ENCODE data around the gene CAMSAP2.
A peak's percentile ranks its signal among the peaks of the same experiment; 100 is the strongest.

CAMSAP2 gene

GRCh38 chr1:200877010-200877409, 138.3 kb downstream of the CAMSAP2 start:
- DNase-seq (ENCODE audit: low read depth in 1 of 2, low spot score in 1 of 2), result no peak

GRCh38 chr1:200877839-200878551, 139.3 kb downstream of the CAMSAP2 start:
- DNase-seq (ENCODE audit: low read depth in 1 of 2, low spot score in 1 of 2), result peak in 1 of 2 donors; percentile 33

- no peak for DNase-seq (ENCODE audit: low read depth in 1 of 2, low spot score in 1 of 2)
Measured at GRCh38 chr1:200880212-200880611, 141.5 kb downstream of the CAMSAP2 start.

GRCh38 chr1:200883118-200883517, 144.4 kb downstream of the CAMSAP2 start:
- DNase-seq (ENCODE audit: low read depth in 1 of 2, low spot score in 1 of 2), result no peak

- no peak for DNase-seq (ENCODE audit: low read depth in 1 of 2, low spot score in 1 of 2)
Measured at GRCh38 chr1:200885623-200886402, 147.1 kb downstream of the CAMSAP2 start.

GRCh38 chr1:200886594-200886993, 147.9 kb downstream of the CAMSAP2 start:
- no peak for DNase-seq (ENCODE audit: low read depth in 1 of 2, low spot score in 1 of 2)

GRCh38 chr1:200887036-200887435, 148.3 kb downstream of the CAMSAP2 start:
- no peak for DNase-seq (ENCODE audit: low read depth in 1 of 2, low spot score in 1 of 2)

GRCh38 chr1:200887772-200888348, 149.2 kb downstream of the CAMSAP2 start:
- DNase-seq (ENCODE audit: low read depth in 1 of 2, low spot score in 1 of 2), result no peak

GRCh38 chr1:200888349-200888838, 149.7 kb downstream of the CAMSAP2 start:
- peak; percentile 38 to 43 for DNase-seq (ENCODE audit: low read depth in 1 of 2, low spot score in 1 of 2)

- DNase-seq (ENCODE audit: low read depth in 1 of 2, low spot score in 1 of 2), result no peak
Measured at GRCh38 chr1:200889571-200889970, 150.9 kb downstream of the CAMSAP2 start.

GRCh38 chr1:200890027-200890426, 151.3 kb downstream of the CAMSAP2 start:
- DNase-seq (ENCODE audit: low read depth in 1 of 2, low spot score in 1 of 2), result no peak

GRCh38 chr1:200890818-200891773, 152.4 kb downstream of the CAMSAP2 start:
- DNase-seq (ENCODE audit: low read depth in 1 of 2, low spot score in 1 of 2), result no peak

- DNase-seq (ENCODE audit: low read depth in 1 of 2, low spot score in 1 of 2), result no peak
Measured at GRCh38 chr1:200891774-200892157, 153.1 kb downstream of the CAMSAP2 start.

GRCh38 chr1:200892546-200892945, 153.9 kb downstream of the CAMSAP2 start:
- DNase-seq (ENCODE audit: low read depth in 1 of 2, low spot score in 1 of 2), result no peak

- no peak for DNase-seq (ENCODE audit: low read depth in 1 of 2, low spot score in 1 of 2)
Measured at GRCh38 chr1:200892958-200893357, 154.3 kb downstream of the CAMSAP2 start.

GRCh38 chr1:200893411-200893901, 154.8 kb downstream of the CAMSAP2 start:
- DNase-seq (ENCODE audit: low read depth in 1 of 2, low spot score in 1 of 2), result no peak

- DNase-seq (ENCODE audit: low read depth in 1 of 2, low spot score in 1 of 2), result no peak
Measured at GRCh38 chr1:200894712-200895442, 156.2 kb downstream of the CAMSAP2 start, which contains the start of gene INAVA. Gene INAVA, plus strand, starts transcription at chr1:200894900. Its CDS starts 3,501 bp downstream, at chr1:200898401.

- DNase-seq (ENCODE audit: low read depth in 1 of 2, low spot score in 1 of 2), result no peak
Measured at GRCh38 chr1:200895443-200895789, 156.7 kb downstream of the CAMSAP2 start.

GRCh38 chr1:200895801-200896530, 157.3 kb downstream of the CAMSAP2 start:
- DNase-seq (ENCODE audit: low read depth in 1 of 2, low spot score in 1 of 2), result no peak

Measured in activated T-helper 1 cell treated with anti-CD3 and anti-CD28 coated beads, Interleukin-2, amount 50 U/mL, for 16 hours (primary cell).